ENCODE measurements around the gene EIPR1.

DNA sequence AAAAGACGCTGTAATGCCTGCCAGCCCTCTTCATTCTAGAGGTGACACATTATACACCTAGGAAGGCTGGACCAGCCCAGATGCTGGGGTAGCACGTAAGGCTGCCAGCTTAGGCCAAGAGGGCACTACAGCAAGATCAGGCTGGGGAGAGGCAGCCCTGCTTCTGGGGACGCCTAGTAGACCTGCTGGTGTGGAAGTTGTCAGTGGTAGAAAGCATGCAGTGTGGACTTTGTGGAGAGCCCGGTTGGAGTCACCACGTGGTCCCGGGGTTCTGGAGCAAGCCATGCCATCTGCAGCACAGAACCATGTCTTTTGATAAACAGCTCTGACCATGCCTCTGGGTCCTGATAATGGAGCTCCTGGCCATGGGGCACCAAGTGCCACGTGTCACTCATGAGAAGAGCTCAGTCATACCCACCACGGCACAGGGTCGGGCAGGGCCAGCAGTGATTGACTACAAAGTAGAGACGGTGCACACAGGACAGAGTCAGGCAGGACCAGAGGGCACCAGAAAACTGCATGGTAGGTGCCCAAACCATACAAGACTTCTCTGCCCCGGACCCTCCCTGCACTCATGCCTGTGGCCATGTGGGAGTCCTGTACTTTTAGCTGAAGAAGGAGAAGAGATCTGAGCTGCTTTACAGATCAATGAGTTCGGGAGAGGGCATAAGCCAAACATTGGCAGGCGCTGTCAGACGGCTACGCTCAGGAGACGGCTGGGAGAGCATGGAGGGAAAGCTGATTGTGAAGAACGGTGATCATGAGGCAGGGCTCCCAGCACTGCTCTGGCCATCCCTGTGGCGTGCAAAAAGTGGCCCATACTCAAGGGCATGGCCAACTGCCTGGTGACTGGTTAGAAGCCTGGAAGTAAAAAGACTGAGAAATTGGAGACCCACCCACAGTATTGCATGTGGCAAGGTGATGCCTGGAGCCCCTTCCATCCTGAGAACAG is 114.9 kb downstream of the EIPR1 start:
- TF ChIP-seq, protein P1, sequence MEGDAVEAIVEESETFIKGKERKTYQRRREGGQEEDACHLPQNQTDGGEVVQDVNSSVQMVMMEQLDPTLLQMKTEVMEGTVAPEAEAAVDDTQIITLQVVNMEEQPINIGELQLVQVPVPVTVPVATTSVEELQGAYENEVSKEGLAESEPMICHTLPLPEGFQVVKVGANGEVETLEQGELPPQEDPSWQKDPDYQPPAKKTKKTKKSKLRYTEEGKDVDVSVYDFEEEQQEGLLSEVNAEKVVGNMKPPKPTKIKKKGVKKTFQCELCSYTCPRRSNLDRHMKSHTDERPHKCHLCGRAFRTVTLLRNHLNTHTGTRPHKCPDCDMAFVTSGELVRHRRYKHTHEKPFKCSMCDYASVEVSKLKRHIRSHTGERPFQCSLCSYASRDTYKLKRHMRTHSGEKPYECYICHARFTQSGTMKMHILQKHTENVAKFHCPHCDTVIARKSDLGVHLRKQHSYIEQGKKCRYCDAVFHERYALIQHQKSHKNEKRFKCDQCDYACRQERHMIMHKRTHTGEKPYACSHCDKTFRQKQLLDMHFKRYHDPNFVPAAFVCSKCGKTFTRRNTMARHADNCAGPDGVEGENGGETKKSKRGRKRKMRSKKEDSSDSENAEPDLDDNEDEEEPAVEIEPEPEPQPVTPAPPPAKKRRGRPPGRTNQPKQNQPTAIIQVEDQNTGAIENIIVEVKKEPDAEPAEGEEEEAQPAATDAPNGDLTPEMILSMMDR (IDR thresholded peaks at IDR 0.05), result no peak
- no peak for TF ChIP-seq POLR2A (IDR thresholded peaks at IDR 0.05)
